HepG2 (cell line): ENCODE results near the gene ALDH1A2. TPM values are rescaled to one million over a fixed set of nuclear protein-coding genes. Genes with fewer than 3 reads are reported as not detected.
"Not testable (repeated sequence)": the region's sequence is repeated elsewhere in the genome, so short reads cannot be mapped to it uniquely, and the experiment has no call there.

Experiments used
- ATAC-seq: fragments of 200-7000 bp; cut with Tn5 transposase; 3 replicates; pipeline ENCODE4 v1.9.1; 2020; ENCODE audit warnings: mild to moderate bottlenecking, moderate library complexity
- BruUV-seq: library from RNA; stranded (reverse); fragments of 400-500 nt; replicated peaks from 2 replicates; lab custom pipeline; 2021; lab: Mats Ljungman, UMichigan
- CTCF ChIA-PET: fragments of 300-600 bp; formaldehyde crosslinking; extraction: SDS; loops from one replicate; lab custom pipeline; 2021; ENCODE audit warnings: low total read pairs, inconsistent platforms, low intra/inter-chr PET ratio; lab: Yijun Ruan, JAX
- POLR2A ChIA-PET: fragments of 350-600 bp; sonication (Branson Sonifier 250); formaldehyde crosslinking; loops from one replicate; lab custom pipeline; 2020; ENCODE audit warnings: antibody characterized with exemption, inconsistent platforms; lab: Yijun Ruan, JAX
- DNase-seq: peaks from one replicate; pipeline ENCODE4 v3.0.0-alpha.2; 2015; ENCODE audit warnings: low spot score
- FAIRE-seq: peaks from 3 replicates; lab custom pipeline; 2011; peaks lifted over from hg19 to GRCh38; lab: Jason Lieb, UNC
- H2AFZ ChIP-seq: one replicate; pipeline ENCODE4 v1.6.1; 2011; ENCODE audit warnings: low read length, inconsistent platforms
- H3K27ac ChIP-seq: fragments of 300-600 bp; 3 replicates; pipeline ENCODE4 v1.8.0; 2011; ENCODE audit warnings: mixed run types, mild to moderate bottlenecking, mixed read lengths, low read length, inconsistent platforms; ENCODE audit not compliant: insufficient read depth; ENCODE audit errors: extremely low read length
- H3K27me3 ChIP-seq, 2 experiments: fragments of 200-600 bp in 1 of 2; 2 replicates in 1 of 2; 3 replicates in 1 of 2; pipeline versions ENCODE4 v1.6.0 to v1.8.0; 2011; ENCODE audit warnings: low read length in 2 of 2, mild to moderate bottlenecking in 2 of 2, moderate library complexity in 2 of 2, inconsistent platforms in 1 of 2; ENCODE audit not compliant: insufficient read depth in 2 of 2, control insufficient read depth in 1 of 2
- H3K36me3 ChIP-seq, 2 experiments: fragments of 200-600 bp in 1 of 2; replicated peaks in 1 of 2; 2 replicates in 1 of 2; 3 replicates in 1 of 2; pipeline versions ENCODE4 v1.5.1 to v1.8.0; 2011; ENCODE audit warnings: low read length in 2 of 2, inconsistent platforms in 1 of 2; ENCODE audit not compliant: insufficient read depth in 2 of 2, control insufficient read depth in 1 of 2
- H3K4me1 ChIP-seq: 2 replicates; pipeline ENCODE4 v1.5.1; 2012; ENCODE audit warnings: low read length, inconsistent platforms; ENCODE audit not compliant: insufficient read depth
- H3K4me2 ChIP-seq: 2 replicates; pipeline ENCODE4 v1.6.0; 2011; ENCODE audit warnings: low read depth, low read length, inconsistent platforms
- H3K4me3 ChIP-seq, 3 experiments: fragments of 200-600 bp in 1 of 3; sonication (generic), shearing (Covaris generic) in 1 of 3; replicated peaks in 1 of 3; 2 replicates each; pipeline ENCODE4 v1.5.1; 2011 to 2016; ENCODE audit warnings: low read length in 3 of 3, inconsistent platforms in 2 of 3, low read depth in 2 of 3, mild to moderate bottlenecking in 2 of 3, control low read depth in 1 of 3, mixed read lengths in 1 of 3; ENCODE audit not compliant: insufficient read depth in 1 of 3
- H3K79me2 ChIP-seq: one replicate; pipeline ENCODE4 v1.6.1; 2011; ENCODE audit warnings: low read length, inconsistent platforms; ENCODE audit not compliant: insufficient read depth
- H3K9ac ChIP-seq: 2 replicates; pipeline ENCODE4 v1.6.0; 2011; ENCODE audit warnings: mild to moderate bottlenecking, low read depth, low read length, inconsistent platforms; ENCODE audit not compliant: insufficient read depth
- H3K9me3 ChIP-seq: 2 replicates; pipeline ENCODE4 v1.5.1; 2012; ENCODE audit warnings: mild to moderate bottlenecking, low read length
- H4K20me1 ChIP-seq: 2 replicates; pipeline ENCODE4 v1.6.0; 2011; ENCODE audit warnings: inconsistent platforms, mild to moderate bottlenecking, low read length, moderate library complexity; ENCODE audit not compliant: insufficient read depth
- WGBS: methylation state at CpG from one replicate; pipeline ENCODE4 v1.1.6; 2017; ENCODE audit warnings: low lambda C conversion rate; 5-methylcytosine and 5-hydroxymethylcytosine counted together
- in situ Hi-C: cut with HindIII; loops from 2 replicates; pipeline ENCODE4 v1.10.0; 2017; ENCODE audit warnings: low pct_unique_long_range_greater_than_20kb; ENCODE audit not compliant: extremely low pct_ligation_motif_present
- intact Hi-C: fragments of 100-400 bp; cut with micrococcal nuclease; formaldehyde crosslinking; loops from one replicate; pipeline ENCODE4 v1.10.0; 2022; ENCODE audit not compliant: unreplicated experiment
- polyA plus RNA-seq, 8 experiments: library from polyadenylated mRNA; depleted of rRNA in 3 of 8; stranded (reverse) in 7 of 8; unstranded in 1 of 8; fragments of >200 nt; fragmentation: Illumina TruSeq in 4 of 8; extraction: Trizol in 4 of 8; gene quantifications; 2 replicates each; pipeline versions ENCODE4 v1.2.1 to v1.2.3, GENCODE V29; 2011 to 2016; ENCODE audit warnings: low read depth in 4 of 8, missing spikeins in 1 of 8, mixed read lengths in 1 of 8; ENCODE audit not compliant: insufficient read depth in 1 of 8
- total RNA-seq, 5 experiments: library from RNA; depleted of rRNA; stranded (reverse); fragments of >200 nt; fragmentation: Illumina TruSeq; extraction: Trizol; gene quantifications; 2 replicates each; pipeline ENCODE4 v1.2.3, GENCODE V29; 2016; ENCODE audit warnings: low read depth in 1 of 5
- TF ChIP-seq, protein P1 (sequence below): sonication (generic); formaldehyde crosslinking; IDR thresholded peaks from 2 replicates; pipeline ENCODE4 v1.4.0; 2020; ENCODE audit warnings: missing genetic modification reagents

ALDH1A2 gene
- total and polyA plus RNA-seq, 2 of the 13 experiments (the other 11 are each of a cell fraction or from before 2014, with no cell fraction given) = 0.64 to 0.90 TPM

DNA sequence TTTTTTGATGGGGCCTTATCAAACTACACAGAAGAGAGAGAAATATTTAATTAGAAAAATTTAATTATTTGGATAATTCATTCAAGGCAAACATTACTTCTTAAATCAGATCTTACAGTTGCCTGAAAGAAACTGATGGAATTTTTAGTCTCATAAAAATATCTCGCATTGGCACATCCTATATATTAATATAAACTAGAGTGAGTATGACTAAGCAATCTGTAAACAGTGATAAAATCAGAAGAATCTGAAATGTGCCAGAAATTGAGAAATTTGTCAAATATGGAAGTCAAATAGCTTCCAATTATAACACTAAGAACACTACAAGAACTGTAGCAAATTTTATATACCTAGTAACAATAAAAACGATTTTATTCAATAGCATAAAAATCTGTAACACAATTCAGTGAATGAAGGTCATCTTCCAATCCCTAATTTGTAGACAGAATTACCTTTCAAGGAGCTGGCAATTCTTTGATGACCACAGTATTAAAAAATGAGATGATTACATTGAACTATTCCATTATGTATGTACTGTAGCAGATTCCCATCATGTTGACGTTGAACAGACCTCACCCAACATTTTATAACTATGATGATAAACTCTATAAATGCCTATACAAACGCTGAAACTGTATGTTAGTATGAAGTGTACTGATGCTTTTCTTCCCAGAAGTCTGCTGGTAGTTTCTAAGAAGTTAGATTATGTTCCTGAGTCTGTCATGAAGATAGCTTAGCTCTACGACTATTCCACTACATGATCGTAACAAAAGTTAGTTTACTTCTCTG is 63.0 kb downstream of the ALDH1A2 start (continued):
- TF ChIP-seq, protein P1, sequence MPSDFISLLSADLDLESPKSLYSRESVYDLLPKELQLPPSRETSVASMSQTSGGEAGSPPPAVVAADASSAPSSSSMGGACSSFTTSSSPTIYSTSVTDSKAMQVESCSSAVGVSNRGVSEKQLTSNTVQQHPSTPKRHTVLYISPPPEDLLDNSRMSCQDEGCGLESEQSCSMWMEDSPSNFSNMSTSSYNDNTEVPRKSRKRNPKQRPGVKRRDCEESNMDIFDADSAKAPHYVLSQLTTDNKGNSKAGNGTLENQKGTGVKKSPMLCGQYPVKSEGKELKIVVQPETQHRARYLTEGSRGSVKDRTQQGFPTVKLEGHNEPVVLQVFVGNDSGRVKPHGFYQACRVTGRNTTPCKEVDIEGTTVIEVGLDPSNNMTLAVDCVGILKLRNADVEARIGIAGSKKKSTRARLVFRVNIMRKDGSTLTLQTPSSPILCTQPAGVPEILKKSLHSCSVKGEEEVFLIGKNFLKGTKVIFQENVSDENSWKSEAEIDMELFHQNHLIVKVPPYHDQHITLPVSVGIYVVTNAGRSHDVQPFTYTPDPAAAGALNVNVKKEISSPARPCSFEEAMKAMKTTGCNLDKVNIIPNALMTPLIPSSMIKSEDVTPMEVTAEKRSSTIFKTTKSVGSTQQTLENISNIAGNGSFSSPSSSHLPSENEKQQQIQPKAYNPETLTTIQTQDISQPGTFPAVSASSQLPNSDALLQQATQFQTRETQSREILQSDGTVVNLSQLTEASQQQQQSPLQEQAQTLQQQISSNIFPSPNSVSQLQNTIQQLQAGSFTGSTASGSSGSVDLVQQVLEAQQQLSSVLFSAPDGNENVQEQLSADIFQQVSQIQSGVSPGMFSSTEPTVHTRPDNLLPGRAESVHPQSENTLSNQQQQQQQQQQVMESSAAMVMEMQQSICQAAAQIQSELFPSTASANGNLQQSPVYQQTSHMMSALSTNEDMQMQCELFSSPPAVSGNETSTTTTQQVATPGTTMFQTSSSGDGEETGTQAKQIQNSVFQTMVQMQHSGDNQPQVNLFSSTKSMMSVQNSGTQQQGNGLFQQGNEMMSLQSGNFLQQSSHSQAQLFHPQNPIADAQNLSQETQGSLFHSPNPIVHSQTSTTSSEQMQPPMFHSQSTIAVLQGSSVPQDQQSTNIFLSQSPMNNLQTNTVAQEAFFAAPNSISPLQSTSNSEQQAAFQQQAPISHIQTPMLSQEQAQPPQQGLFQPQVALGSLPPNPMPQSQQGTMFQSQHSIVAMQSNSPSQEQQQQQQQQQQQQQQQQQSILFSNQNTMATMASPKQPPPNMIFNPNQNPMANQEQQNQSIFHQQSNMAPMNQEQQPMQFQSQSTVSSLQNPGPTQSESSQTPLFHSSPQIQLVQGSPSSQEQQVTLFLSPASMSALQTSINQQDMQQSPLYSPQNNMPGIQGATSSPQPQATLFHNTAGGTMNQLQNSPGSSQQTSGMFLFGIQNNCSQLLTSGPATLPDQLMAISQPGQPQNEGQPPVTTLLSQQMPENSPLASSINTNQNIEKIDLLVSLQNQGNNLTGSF = no peak

DNA sequence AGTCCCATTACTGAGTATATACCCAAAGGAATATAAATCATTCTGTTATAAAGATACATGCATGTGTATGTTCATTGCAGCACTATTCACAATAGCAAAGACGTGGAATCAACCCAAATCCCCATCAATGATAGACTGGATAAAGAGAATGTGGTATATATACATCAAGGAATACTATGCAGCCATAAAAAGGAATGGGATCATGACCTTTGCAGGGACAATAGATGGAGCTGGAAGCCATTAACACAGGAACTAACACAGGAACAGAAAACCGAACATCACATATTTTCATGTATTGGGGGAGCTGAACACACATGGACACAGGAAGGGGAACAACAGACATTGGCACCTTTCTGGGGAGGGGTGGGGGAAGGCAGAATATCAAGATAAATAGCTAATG is 65.8 kb downstream of the ALDH1A2 start:
- in situ Hi-C loops, H3K4me3 ChIP-seq, DNase-seq, H3K4me1 ChIP-seq, BruUV-seq, POLR2A ChIA-PET, H3K4me2 ChIP-seq, H3K9ac ChIP-seq, H3K36me3 ChIP-seq, H3K79me2 ChIP-seq, H3K27me3 ChIP-seq, H4K20me1 ChIP-seq, H2AFZ ChIP-seq, intact Hi-C loops, CTCF ChIA-PET, FAIRE-seq, ATAC-seq, H3K9me3 ChIP-seq, H3K27ac ChIP-seq: not testable (repeated sequence)
- WGBS = 0% methylated on average over 2 of the region's 2 CpGs
